Neural cell (in vitro differentiated cells): Measurements from ENCODE around the gene DNM2.

ENCODE experiments used
- CTCF ChIP-seq: fragments of 450-650 bp; IDR thresholded peaks from 2 replicates; pipeline ENCODE4 v1.5.1; 2014; ENCODE audit warnings: antibody characterized with exemption, mild to moderate bottlenecking, moderate library complexity; ENCODE audit not compliant: poor library complexity, severe bottlenecking
- EP300 ChIP-seq: fragments of 450-650 bp; conservative IDR thresholded peaks from 2 replicates; pipeline ENCODE4 v1.6.1; 2014; ENCODE audit warnings: antibody characterized with exemption, mild to moderate bottlenecking, moderate library complexity; ENCODE audit not compliant: poor library complexity, severe bottlenecking
- EZH2 ChIP-seq: fragments of 200-600, 300-800 bp; shearing (Covaris generic), sonication (generic); IDR thresholded peaks from 2 replicates; pipeline ENCODE4 v1.6.1; 2014; ENCODE audit warnings: antibody characterized with exemption, low read length, borderline replicate concordance, mild to moderate bottlenecking; ENCODE audit not compliant: insufficient read depth, poor library complexity, severe bottlenecking
- POLR2AphosphoS5 ChIP-seq: IDR thresholded peaks from 2 replicates; pipeline ENCODE4 v1.6.1; 2012
- REST ChIP-seq: IDR thresholded peaks from 2 replicates; pipeline ENCODE4 v1.6.1; 2012; ENCODE audit warnings: borderline replicate concordance
- SMC3 ChIP-seq: fragments of 450-650 bp; conservative IDR thresholded peaks from 2 replicates; pipeline ENCODE4 v1.6.1; 2014; ENCODE audit warnings: antibody characterized with exemption, mild to moderate bottlenecking, moderate library complexity; ENCODE audit not compliant: poor library complexity
- TAF1 ChIP-seq: IDR thresholded peaks from 2 replicates; pipeline ENCODE4 v1.6.1; 2012; ENCODE audit warnings: low read depth

- no peak for TF ChIP-seq EP300
- no peak for TF ChIP-seq REST
- no peak for TF ChIP-seq TAF1
- no peak for TF ChIP-seq CTCF
- no peak for TF ChIP-seq EZH2
- TF ChIP-seq POLR2AphosphoS5 = no peak
- TF ChIP-seq SMC3 = no peak
These were observed 111.3 kb downstream of the DNM2 start for GRCh38 chr19:10828981-10829821.
